ENCODE measurements around the gene GRM5. TPM values are rescaled to one million over a fixed set of nuclear protein-coding genes. Genes with fewer than 3 reads are reported as not detected.
"Not testable (repeated sequence)": the region's sequence is repeated elsewhere in the genome, so short reads cannot be mapped to it uniquely, and the experiment has no call there.

The GRM5 gene
- 0.10 and 0.30 TPM in 2 replicates for polyA plus RNA-seq (2014; cell fraction: cytosol; rRNA removed)
- 0.06 and 0.12 TPM in 2 replicates for polyA plus RNA-seq (2014; cell fraction: nucleus; rRNA removed)

DNA sequence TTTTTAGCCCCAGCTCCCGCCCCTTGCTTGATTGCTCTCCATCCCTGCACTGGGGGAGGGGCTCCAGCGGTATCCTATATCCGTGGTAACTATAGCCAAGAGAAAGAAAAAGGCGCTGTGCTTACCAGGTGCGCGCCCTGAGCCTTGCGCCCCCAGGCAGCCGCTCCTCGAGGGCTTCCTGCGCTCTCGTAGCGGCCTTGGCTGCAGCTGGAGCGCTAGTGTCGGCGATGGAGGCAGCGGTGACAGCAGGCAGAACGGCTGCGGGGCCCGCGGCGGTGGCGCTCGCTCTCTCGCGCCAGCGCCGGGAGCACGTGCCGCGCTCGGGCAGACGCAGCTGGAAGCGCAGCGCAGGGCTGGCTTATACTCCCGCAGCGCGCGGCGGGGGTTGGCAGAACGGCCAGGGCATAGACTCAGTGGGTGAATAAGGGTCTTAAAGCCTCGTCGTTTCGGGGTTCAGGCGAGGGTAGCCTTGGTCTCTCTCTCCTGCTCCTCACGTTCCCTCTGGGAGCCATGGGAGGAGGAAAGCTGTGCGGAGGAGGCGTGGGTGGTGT, at the start of gene GRM5:
GRM5 (minus strand) TSS at position 332 of the 551 bp plus-strand sequence. CDS start 18,110 bp downstream, outside the sequence.
- peak; percentile 61 for DNase-seq (ENCODE audit: low spot score)

DNA sequence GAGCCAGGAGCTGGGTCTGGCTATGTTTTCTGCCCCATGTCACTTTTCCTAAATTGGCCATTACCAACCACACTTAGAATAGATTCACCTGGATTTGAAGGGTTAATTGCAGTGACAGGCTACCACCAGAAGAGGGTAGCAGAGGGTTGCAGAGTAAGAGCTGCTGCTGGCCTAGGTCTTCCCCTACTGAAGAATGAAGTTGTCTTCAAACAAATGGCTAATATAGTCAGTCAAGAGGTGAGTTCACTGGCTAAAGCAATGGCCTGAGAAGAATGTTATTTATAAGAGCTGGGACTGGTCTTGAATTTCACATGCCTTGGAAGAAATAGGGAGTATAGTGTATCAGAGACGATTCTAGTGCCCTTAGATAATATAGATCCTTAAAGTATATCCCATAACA, 32.2 kb upstream of the GRM5 start:
- peak; percentile 59 for DNase-seq (ENCODE audit: low spot score)

DNA sequence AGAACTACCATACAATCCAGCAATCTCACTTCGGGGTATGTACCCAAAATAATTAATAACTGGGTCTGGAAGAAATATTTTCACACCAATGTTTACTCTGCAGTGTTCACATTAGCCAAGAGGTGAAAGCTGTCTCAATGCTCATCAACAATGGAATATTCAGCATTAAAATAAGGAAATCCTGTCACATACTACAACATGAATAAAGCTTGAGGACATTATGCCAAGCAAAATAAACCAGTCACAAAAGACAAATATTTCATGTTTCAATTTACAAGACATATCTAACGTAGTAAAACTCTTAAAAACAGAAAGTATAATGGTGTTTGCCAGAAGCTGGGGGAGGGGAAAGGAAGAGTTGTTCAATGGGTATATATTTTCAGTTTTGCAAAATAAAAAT, 28.0 kb upstream of the GRM5 start:
- not testable (repeated sequence) for DNase-seq (ENCODE audit: low spot score)

DNA sequence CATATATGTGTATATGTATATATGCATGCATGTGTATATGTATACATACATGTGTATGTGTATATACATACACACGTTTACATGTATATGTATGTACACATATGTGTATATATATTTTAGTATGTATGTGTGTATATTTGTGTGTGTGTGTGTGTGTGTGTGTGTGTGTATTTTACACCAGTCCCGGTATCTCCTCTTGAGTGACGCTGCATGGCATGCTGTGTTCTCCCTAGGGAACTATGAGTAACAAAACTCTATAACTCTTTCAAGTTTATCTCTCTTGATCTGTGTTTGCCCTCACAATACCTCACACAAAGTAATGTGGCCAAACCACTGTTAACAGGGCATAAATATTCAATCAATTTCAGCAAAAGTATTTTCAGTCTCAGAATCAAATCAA, 19.2 kb upstream of the GRM5 start:
- not testable (repeated sequence) for DNase-seq (ENCODE audit: low spot score)

DNA sequence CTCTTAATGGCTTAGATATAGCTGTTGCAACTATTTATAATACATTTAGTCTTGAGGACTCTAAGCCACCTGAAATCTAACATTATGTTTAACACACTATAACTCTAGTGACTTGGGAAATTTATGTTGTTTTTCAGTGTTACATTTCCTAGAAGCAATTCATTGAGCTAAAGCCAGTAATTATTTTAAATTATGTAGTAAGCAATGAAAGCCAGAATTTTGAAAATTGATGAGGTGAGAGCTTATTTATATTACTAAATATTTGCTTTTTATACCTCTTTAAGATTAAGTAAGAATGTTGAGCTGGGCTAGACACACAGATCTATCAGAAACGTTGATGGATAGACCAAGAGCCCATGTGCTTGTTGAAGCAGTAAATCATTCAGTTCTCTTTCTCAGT, 5.1 kb upstream of the GRM5 start:
- DNase-seq (ENCODE audit: low spot score) = not testable (repeated sequence)

DNA sequence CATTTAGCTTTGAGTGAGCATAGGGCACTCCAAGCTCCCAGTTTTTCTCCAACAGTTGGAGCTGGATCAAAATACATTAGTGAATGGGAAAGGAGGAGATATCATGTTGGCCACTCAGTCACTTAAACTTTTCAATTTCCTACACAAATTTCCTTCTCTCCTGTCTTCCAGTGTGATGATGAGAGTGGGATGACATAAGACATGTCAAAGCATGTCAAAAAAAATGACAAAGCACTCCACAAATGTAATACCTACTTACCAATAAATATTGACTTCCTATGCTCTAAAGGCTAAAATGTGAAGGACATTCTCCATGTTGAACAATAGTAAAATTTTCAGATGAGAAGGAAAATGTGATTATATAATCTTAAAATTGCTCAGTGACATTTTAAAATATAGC, 1.5 kb upstream of the GRM5 start:
- no peak for DNase-seq (ENCODE audit: low spot score)

DNA sequence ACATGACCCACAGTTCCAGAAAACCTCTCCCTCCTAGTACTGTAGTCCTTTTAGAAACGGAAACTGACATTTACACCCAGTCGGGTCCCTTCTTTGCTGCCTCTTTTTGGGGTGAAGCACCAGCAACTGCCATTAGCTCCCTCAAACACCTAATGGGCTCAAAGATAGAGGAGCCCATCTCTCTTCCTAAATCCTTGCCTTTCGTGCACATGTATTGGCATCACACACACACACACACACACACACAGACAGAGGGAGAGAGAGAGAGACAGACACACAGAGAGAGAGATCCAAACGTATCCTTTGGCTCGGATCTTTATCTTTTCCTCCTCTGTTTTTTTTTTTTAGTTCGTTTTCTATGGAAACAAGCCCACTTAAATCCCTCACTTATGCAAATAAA, 716 bp downstream of the GRM5 start:
- no peak for DNase-seq (ENCODE audit: low spot score)

DNA sequence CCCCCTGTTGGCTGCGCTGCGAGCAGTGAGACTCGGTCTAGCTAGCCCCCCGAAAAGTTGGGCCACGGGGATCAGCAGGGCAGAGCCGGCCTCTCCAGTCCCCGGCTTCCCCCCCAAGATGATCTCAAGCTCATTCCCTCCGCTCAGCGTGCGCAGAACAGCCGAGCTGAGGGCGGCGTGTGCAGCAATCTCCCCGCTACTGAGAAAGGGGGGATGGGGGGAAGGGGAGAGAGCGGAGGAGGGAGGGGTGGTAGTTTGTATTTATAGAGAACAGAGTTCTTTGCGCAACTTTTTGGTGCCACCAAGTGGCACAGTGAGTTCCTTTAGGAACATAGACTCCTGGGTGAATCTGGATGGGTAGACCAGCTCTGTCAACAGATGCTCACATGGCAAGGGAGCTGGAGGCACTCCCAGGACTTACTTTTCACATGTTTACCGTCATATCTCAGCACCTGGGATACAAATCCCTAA, 2.3 kb downstream of the GRM5 start:
- DNase-seq (ENCODE audit: low spot score) = peak; percentile 15

DNA sequence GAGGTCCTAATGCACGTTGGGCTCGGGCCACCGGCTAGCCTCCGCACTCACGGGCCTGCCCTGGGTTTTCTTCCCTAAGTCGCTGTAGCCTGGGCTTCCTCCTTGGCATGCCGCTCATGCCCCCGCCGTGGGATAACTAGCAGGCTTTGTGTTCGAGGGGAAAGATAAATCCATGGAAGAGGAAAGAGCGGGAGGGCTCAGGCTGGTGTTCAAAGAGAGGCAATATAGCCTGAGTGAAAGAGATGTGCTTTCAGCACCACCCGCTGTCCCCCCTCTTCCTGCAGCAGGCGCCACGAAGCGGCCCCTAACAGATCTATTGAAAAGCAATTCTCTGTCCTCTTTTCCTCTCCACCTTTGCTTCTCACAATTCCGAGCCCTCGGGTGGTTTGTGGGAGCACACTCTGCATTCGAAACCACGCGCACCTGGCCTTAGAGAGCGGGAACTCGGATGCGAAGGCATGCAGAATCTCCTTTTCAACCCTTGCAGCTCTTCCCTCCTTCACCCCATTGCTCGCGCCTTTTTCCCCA, 2.9 kb downstream of the GRM5 start:
- not testable (repeated sequence) for DNase-seq (ENCODE audit: low spot score)

DNA sequence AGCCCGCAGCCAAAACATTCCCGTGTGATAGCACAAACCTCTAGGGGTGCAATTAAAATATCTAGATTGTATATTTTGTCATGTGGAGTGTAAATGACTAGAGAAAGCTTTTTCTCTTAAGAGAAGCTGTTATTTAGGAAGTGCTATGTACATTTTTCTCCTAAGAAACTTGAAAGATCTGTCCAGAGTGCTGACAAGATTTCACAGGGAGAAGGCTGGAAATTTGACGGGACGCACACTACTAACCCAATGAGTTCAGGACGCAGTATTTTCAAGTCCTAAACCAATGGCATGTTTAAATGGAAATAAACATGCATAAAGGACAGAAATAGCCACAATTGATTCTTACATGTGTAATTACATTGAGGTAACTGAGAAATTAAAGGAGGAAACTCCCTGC, 3.9 kb downstream of the GRM5 start:
- DNase-seq (ENCODE audit: low spot score) = not testable (repeated sequence)

DNA sequence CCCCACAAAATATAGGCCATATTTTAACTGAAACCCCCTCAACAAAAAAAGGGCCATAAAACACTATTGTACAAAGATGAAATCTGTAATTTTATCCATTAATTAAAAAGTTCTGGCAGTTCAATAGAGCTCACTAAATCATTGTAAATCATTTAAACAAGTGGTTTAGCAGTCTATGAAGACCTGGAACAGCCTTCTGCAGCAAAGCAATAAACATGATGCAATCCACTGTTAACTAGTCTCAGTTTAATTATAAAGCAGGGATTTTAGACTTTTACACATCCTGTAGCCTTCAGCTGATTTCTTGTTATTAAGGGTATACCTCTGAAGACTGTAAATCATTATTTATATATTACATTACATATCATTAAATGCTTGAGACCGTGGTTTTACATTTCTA, 8.4 kb downstream of the GRM5 start:
- DNase-seq (ENCODE audit: low spot score) = not testable (repeated sequence)

DNA sequence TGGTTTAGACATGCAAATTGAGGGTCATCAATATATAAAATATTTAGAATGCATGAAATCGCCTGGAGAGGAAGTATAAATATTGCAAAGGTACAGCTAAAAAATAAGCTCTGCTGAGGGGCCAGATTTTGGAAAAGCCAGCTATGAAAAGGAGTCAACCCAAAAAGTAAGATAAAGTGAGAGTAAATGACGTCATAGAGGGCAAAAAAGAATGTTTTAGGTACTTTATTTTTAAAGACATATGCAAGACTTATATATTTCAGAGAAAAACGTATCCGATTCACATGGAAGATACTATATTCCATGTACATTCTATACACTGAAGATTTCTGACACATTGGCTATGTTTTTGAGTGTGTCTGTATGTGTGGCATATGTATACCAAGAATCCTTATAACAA, 13.6 kb downstream of the GRM5 start:
- no peak for DNase-seq (ENCODE audit: low spot score)

DNA sequence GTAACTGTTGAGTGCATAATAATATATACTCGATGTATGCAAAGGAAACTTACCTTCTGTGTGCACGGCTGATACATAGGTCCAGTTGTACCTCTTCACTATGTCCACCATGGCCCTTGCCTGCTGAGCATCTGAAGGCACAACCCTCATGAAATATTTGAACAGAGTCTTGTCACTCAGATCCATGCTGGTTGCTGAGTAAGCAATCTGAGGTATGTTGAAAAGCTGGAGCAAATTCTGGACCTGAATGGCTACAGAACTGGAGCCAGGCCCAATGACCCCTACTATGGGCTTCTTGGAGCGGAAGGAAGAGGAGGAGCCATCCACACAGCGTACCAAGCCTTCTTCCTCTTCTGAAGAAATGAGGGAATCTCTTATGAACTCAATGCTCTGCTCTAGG, 18.6 kb downstream of the GRM5 start:
- not testable (repeated sequence) for DNase-seq (ENCODE audit: low spot score)

DNA sequence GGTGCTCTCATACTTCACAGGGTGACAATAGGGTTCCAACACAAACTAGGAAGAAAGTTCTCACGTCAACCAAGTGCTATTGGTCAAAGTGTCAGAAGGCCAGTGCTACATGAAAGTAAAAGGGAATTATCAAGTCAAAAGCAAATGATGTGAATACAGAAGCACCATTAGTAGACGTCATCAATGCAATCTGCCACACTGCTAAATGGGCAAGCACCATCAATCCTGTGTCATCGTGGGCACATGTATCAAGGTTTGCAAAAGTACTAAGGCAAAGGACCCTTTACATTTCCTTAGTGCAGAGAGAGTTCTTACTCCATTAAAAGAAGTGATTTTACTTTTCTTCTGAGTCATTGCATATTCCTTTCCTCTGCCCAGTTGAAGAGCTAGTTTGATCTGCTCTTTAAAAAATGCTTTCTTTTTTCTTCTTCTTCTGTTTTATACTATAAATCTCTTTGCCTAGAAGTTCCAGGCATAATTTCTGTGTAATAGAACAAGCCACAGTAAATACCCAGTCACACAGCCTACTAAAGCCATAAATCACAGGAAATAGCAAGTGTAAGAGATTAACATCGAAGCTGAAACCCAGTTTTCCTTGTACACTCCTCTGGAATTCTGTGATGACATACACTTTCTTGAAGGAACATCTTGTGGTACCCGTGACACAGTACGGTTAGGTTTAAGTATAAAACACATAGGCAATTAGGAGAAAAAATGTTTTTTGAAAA, 21.8 kb downstream of the GRM5 start:
- DNase-seq (ENCODE audit: low spot score) = not testable (repeated sequence)

DNA sequence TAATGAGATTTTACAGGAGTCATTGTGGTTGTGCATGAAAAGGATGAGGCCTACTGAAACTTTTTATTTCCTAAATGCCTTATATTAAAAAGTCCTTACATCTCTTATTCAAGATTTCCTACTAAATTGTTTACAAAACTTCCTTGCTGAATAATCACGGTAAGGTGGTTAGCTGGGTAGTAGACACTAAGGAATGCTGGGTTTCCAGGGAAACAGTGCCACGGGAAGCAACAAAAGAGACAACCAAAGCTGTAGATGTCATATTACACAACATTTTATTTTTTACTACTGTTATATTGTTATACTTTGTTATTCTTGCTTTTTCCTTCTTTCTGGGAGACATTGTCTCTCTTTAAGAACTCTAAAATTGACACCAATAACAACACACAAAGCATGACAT, 36.1 kb downstream of the GRM5 start:
- not testable (repeated sequence) for DNase-seq (ENCODE audit: low spot score)

DNA sequence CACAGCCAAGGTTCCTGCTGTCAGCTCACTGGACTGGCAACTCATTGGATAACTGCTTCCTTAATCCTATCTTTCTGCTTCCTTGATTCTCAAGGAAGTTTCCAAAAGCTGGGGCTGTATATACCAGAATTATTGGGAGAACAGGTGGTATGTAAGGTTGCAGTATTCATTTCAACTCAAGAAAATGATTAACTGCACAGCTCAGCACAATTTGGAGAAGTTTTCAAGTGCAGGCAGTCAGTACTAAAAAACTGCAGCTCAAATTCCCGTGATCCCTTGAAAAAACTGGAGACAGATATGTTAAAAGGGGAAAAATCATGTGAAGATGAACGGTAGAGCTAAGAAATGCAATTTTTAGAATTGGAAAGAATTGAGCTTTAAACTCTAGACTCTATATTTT, 44.4 kb downstream of the GRM5 start:
- DNase-seq (ENCODE audit: low spot score) = no peak

DNA sequence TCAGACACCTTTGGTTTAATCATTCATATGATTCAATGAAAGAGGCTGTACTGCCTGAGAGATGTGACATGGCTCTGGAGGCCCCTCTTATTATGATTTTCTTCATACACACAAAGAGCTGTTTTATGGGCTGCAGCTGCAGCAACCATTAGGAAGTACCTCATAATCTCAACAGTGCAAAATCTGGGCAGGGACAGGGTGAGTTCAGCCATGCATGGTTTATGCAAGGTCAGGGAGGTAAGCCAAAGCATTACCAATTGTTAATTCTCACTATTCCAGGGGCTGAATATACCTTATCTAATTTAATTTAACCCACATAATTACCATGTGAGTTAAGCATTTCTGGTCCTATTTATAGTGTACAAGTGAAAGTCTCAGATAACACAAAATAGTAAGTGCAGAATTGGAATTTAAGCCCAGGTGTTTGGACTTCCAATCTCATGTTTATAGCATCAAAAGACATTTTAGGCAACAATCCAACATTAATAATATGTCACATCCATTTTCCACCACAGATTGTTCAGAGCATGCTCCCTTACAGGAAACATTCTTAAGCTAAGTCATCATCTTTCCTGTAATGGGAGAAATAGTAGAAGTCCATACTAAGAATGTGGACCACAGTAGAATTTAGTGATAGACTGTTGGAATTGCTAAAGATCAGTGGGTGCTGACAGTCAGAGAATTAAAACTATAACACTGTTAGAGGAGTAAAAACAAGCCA, 45.8 kb downstream of the GRM5 start:
- DNase-seq (ENCODE audit: low spot score) = not testable (repeated sequence)

DNA sequence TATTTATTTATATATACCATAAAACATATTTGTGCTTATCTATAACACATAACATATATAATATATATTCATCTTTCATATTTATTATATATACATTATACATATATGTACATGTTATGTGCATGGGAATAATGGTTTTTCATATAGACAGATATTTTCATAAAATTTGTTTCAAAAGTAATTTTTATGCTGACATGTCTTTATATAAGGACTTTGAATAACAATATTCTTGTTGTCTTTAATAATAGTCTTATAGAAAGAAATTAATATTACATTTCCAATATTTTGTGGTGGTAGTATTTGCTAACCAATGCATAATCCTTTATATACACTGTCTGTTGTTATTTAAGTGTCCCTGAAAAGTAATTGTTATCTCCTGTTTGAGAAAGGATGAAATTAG, 49.6 kb downstream of the GRM5 start:
- DNase-seq (ENCODE audit: low spot score) = no peak

DNA sequence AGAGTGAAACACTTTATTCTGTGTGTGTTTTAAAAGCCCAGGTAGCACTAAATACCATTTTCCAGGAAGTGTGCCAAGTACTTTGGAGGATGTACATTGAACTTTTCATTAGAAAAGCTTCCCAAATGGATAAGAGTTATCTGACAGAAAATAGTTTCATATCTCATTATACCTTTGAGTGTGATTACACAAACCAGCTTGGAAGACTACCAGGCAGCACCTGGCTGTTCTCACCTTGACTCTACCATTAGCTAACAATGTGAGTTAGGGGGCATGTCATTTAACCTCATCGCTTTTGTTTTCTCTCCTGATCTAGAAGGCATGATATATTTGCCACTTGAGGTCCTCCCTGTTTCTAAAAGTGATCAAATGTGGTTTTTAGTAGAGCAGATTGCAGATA, 50.2 kb downstream of the GRM5 start:
- DNase-seq (ENCODE audit: low spot score) = no peak

DNA sequence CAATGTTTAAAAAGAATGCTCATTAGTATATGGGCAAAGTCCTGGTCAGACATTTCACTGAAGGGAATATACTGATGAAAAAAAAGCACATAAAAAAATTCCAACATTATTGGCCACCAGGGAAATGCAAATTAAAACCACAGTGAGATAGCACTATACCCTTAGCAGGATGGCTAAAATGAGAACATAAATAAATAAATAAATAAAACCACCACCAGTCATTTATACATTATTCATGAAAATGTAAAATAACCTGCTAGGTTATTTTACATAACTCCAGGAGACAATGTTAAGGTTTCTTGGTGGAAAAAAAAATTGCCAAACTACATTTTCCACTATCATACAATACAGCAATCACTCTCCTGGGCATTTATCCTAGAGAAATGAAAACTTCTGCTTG, 64.9 kb downstream of the GRM5 start:
- not testable (repeated sequence) for DNase-seq (ENCODE audit: low spot score)

DNA sequence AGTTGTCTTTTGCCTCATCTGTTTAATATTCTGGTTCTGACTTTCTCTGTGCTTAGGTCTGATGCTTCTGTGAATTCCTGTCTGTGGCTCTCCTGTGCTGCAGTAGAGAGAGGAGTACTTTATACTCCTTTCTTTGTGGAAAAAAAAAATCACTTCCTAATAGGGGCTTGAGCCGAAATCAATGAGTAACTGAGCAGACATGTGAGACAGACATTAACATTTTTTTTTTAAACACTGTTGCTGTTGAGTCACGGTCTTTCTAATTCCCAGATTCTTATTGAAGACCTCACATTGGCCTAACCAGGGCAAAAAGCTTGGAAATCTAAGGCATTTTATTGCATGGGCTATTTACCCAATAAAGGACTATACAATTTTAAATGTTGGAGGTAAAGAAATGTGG, 86.1 kb downstream of the GRM5 start:
- no peak for DNase-seq (ENCODE audit: low spot score)

DNA sequence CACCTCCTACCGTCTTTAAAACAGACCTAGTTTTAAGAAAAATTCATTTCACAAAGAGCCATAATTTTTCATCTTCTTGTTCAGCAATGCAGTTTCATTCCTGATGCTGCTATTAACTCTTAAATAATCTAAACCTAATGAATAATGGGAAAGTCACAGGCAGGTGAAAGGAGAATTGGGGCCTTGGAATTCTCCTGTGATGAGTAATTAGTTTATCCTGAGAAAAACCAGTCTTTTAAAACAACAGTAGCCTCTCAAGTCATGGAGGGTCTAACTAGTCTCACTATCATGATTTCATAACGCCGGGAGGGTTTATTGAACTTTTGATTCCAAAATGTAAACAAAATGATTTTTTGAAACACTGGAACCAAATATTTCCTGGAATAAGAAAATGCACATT, 86.8 kb downstream of the GRM5 start:
- DNase-seq (ENCODE audit: low spot score) = not testable (repeated sequence)
